Tibial nerve (tissue), 4 donors: ENCODE measurements around the gene MARVELD3.
"Not testable (repeated sequence)": the region's sequence is repeated elsewhere in the genome, so short reads cannot be mapped to it uniquely, and the experiment has no call there.

Experiments
- EP300 ChIP-seq, 2 donors: sonication (generic); formaldehyde crosslinking; IDR thresholded peaks; one replicate each; pipeline ENCODE4 v1.6.1; 2017; ENCODE audit warnings: antibody characterized with exemption in 2 of 2, mild to moderate bottlenecking in 1 of 2
- POLR2A ChIP-seq, 2 donors: fragments of 450-650 bp; IDR thresholded peaks; one replicate each; pipeline ENCODE4 v1.6.1; 2017; ENCODE audit warnings: antibody characterized with exemption in 2 of 2, mild to moderate bottlenecking in 2 of 2, moderate library complexity in 2 of 2
- TF ChIP-seq, protein P1 (sequence below), 5 experiments: fragments of 200-600 bp in 3 of 5; fragments of 450-650 bp in 2 of 5; sonication (generic) in 3 of 5; IDR thresholded peaks; one replicate each; pipeline ENCODE4 v1.5.1; 2016 to 2019; ENCODE audit warnings: antibody characterized with exemption in 5 of 5, mild to moderate bottlenecking in 3 of 5, moderate library complexity in 2 of 5

DNA sequence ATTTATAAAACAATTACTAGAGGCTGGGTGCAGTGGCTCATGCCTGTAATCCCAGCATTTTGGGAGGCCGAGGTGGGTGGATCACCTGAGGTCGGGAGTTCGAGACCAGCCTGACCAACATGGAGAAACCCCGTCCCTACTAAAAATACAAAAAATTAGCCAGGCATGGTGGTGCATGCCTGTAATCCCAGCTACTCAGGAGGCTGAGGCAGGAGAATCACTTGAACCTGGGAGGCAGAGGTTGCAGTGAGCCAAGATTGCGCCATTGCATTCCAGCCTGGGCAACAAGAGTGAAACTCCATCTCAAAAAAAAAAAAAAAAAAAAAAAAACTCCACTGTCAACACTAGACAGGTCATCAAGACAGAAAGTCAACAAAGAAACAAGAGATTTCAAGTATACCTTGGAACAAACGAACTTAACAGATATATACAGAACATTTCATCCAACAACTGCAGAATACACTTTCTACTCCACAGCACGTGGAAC lies 30.6 kb upstream of the MARVELD3 start:
- TF ChIP-seq, protein P1, sequence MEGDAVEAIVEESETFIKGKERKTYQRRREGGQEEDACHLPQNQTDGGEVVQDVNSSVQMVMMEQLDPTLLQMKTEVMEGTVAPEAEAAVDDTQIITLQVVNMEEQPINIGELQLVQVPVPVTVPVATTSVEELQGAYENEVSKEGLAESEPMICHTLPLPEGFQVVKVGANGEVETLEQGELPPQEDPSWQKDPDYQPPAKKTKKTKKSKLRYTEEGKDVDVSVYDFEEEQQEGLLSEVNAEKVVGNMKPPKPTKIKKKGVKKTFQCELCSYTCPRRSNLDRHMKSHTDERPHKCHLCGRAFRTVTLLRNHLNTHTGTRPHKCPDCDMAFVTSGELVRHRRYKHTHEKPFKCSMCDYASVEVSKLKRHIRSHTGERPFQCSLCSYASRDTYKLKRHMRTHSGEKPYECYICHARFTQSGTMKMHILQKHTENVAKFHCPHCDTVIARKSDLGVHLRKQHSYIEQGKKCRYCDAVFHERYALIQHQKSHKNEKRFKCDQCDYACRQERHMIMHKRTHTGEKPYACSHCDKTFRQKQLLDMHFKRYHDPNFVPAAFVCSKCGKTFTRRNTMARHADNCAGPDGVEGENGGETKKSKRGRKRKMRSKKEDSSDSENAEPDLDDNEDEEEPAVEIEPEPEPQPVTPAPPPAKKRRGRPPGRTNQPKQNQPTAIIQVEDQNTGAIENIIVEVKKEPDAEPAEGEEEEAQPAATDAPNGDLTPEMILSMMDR (IDR thresholded peaks at IDR 0.05): not testable (repeated sequence)
- TF ChIP-seq EP300, POLR2A (IDR thresholded peaks at IDR 0.05): not testable (repeated sequence)
